Measurements from ENCODE around the gene CILP2.

CILP2 gene, protein sequence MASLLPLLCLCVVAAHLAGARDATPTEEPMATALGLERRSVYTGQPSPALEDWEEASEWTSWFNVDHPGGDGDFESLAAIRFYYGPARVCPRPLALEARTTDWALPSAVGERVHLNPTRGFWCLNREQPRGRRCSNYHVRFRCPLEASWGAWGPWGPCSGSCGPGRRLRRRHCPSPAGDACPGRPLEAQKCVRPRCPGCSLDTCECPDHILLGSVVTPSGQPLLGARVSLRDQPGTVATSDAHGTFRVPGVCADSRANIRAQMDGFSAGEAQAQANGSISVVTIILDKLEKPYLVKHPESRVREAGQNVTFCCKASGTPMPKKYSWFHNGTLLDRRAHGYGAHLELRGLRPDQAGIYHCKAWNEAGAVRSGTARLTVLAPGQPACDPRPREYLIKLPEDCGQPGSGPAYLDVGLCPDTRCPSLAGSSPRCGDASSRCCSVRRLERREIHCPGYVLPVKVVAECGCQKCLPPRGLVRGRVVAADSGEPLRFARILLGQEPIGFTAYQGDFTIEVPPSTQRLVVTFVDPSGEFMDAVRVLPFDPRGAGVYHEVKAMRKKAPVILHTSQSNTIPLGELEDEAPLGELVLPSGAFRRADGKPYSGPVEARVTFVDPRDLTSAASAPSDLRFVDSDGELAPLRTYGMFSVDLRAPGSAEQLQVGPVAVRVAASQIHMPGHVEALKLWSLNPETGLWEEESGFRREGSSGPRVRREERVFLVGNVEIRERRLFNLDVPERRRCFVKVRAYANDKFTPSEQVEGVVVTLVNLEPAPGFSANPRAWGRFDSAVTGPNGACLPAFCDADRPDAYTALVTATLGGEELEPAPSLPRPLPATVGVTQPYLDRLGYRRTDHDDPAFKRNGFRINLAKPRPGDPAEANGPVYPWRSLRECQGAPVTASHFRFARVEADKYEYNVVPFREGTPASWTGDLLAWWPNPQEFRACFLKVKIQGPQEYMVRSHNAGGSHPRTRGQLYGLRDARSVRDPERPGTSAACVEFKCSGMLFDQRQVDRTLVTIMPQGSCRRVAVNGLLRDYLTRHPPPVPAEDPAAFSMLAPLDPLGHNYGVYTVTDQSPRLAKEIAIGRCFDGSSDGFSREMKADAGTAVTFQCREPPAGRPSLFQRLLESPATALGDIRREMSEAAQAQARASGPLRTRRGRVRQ

DNA sequence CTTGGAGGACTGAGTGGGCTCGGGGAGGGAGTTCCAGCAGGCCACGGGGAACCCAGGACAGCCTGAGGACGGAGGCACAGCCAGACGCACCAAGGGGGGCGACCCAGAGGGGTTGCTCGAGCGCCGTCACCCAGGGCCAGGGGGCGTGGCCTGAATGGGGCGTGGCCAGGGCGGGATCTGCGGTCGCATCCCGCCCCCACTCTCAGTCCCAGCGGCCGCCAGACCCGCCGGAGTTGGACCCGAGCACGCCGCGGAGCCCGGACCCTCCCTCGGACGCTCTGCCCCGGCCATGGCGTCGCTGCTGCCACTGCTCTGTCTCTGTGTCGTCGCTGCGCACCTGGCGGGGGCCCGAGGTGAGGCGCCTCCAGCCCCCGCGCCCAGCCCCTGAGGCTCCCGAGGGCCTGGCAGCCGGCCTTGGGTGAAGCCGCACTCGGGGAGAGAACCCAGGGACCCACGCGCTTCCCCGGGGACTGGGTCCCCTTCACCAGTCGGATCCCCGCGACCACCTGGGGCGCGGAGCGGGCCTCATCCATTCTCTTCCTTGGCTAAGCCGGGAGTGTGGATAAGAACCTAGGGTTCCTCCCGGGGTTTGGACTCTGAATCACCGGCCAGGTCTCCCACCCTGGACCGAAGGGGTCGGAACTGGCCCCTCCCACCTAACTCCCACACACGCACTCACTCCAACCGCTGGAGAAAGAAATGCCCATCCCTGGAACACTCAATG is at the start of gene CILP2:
Gene CILP2 (plus strand): TSS at position 205 of the 724 bp plus-strand sequence. CDS start 85 bp downstream, at position 290.
- DNase-seq = peak; percentile 15

DNA sequence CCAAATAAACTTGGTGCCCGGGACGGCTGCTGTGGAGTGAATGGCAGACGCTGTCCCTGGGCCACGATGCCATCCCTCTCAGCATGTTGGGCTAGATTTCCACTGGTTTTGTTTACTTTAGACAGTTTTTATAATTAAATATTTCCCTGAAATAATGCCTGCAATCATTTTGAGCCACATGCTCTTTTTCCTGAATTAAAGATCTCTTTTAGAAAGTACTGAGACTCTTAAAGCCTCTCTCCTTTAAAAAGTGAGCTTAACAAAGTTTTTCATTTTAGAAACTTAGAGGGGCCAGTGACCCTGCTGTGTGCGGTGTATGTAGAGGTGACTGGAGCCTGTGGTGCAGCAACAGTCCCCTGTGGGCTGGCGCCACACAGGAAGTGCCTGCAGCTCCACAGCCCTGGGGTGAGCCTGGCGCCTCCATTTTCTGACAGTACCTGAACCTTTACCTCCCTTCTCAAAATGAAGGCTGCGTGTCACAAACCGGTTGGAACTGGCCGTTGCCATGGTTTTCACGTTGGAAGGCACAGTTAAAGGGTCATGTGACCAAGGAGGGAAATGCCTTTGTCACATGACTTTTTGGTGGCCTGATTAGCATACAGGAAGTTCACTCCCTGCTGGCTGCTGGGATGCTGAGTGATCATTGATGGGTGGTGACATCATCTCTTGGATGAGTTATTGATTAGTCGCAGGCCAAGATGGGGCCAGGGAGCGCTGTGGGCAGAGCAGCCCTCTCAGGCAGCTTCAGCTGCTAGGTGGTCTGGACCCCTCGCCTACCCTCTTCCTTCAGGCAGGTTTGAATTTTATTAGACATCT is 49.0 kb upstream of the CILP2 start:
- no peak for DNase-seq

GRCh38 chr19:19489804-19490204 is 48.3 kb upstream of the CILP2 start:
- DNase-seq = no peak

DNA sequence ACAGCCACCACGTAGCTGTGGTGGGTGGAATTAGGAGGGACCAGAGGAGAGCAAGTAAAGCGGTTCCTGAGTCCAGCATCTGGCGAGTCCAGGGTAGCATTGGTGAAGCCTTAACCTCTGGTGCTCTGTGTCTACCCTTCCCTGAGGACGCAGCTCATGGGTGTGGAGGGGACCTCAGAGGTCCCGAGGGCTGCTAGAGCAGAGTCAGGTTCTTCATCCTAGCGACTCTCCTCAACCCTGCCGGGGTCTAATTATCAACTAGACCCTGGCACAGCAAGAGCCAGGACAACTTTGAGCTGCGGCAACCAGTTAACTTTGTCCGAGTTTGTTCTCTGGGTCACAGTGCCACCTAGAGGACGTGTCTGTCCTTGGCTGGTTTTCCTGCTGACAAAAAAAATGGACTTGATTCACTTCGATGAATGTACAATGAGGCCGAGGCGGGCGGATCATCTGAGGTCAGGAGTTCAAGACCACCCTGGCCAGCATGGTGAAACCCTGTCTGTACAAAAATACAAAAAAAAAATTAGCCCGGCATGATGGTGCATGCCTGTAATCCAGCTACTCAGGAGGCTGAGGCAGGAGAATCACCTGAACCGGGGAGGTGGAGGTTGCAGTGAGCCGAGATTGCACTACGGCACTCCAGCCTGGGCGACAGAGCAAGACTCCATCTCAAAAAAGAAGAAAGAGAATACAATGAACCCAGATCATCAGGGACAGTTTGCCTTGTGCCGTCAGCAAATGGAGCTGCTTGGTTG is 47.7 kb upstream of the CILP2 start:
- DNase-seq = peak; percentile 58

- DNase-seq = no peak
Observed at GRCh38 chr19:19491321-19492025, 46.6 kb upstream of the CILP2 start.

- DNase-seq = no peak
Observed at GRCh38 chr19:19492026-19492610, 45.9 kb upstream of the CILP2 start.

DNA sequence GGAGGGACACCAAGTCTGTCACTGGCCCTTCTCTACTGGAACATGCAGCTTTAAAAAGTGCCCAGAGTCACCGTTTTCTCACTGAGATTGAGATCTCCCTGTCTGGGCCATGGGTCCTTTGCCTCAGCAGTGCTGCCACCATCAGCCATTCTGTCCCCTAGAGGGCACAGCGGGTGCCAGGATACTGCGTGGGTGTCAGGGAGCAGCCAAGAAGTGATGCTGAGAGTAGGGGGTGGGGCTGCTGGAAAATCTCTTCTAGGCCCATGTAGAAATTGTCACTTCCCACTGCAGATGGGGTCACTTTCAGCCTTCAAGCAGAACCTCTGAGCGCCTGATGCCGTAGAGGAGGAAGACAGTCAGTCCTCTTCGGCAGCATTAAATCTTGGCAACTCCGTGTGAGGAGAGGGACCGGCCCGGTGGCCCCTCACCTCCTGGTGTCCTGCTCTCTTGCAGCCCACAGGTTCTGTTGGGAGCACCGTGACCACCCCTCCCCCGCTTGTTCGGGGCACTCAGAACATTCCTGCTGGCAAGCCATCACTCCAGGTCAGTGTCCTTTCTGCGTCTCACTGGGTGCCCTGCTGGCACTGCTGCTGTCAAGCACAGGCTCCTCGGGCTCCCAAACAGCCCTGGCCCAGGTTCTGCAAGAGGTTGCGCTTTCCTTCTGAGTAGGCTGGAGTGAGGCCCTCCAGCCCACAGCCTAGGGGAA is 44.1 kb upstream of the CILP2 start:
- DNase-seq = no peak

- DNase-seq = no peak
Observed at GRCh38 chr19:19495614-19496603, 42.2 kb upstream of the CILP2 start.

DNA sequence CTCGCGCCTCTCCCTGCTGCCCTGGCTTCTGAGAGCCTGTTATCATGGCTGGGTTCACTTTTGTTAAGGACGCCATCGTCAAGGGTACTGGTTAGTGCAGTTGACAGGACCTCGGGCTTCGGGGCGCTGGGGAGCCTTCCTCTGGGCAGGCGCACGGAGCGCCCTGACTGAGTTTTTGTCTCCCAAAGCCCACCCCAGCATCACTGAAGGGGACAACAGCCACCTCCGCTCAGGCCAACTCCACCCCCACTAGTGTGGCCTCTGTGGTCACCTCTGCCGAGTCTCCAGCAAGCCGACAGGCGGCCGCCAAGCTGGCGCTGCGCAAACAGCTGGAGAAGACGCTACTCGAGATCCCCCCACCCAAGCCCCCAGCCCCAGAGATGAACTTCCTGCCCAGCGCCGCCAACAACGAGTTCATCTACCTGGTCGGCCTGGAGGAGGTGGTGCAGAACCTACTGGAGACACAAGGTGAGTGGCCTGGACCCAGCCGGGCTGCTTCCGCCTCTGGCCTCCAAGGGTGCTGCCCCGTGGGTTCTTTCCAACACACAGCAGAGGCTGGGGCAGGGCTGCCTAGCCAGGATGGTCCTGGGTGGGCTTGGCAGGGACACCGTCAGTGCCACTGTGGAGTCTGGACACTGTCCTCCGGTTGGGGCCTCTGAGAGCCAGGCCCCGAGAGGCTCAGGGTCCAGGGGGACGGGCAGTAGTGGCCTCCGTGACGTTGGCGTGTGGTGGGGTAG is 39.6 kb upstream of the CILP2 start:
- DNase-seq = no peak

GRCh38 chr19:19499272-19499995 is 38.6 kb upstream of the CILP2 start:
- DNase-seq = no peak

DNA sequence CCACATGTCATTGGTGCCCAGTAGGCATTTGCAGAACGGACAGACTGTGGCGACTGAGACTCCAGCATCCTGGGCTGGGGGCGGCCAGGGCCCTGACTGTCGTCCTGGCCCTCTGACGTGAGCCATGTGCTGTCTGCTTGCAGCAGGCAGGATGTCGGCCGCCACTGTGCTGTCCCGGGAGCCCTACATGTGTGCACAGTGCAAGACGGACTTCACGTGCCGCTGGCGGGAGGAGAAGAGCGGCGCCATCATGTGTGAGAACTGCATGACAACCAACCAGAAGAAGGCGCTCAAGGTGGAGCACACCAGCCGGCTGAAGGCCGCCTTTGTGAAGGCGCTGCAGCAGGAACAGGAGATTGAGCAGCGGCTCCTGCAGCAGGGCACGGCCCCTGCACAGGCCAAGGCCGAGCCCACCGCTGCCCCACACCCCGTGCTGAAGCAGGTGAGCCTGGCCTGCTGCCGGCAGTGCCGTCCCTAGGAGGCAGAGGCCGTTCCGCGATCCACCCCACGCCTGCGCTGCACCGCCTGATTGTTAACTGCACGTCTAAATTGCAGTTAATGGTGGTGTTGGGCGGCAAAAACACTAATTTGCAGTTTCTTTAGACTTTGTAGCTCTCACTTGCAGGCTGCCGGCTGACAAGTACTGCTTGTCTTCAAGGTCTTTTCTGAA is 37.0 kb upstream of the CILP2 start:
- DNase-seq = no peak

DNA sequence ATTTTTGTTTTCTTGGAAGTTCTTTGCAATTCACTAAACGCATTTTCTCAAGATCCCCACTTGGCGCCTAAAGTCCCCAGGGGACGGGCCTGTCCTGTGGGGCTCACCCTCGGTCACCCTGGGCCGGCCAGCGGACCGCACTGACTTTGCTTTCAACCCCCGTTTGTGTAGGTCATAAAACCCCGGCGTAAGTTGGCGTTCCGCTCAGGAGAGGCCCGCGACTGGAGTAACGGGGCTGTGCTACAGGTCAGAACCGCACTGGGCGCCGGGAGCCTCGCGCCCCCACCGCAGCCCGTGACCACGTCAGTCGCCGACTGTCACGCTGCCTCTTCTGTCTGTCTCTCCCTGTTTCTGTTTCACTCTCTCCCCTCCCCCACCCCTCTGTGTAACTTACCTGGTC is 36.3 kb upstream of the CILP2 start:
- DNase-seq = no peak

- no peak for DNase-seq
Observed at GRCh38 chr19:19502281-19502680, 35.8 kb upstream of the CILP2 start.

GRCh38 chr19:19502808-19503602 is 35.1 kb upstream of the CILP2 start:
- DNase-seq = no peak

Measured in DMS79 (cell line).